HUES48 (cell line): Measurements from ENCODE around the gene STK17A.
"Not testable (repeated sequence)": the region's sequence is repeated elsewhere in the genome, so short reads cannot be mapped to it uniquely, and the experiment has no call there.

Experiments used
- H3K27ac ChIP-seq: one replicate; pipeline ENCODE4 v1.7.0; 2013; ENCODE audit warnings: low read depth, low read length, inconsistent platforms
- H3K27me3 ChIP-seq: 2 replicates; pipeline ENCODE4 v1.6.1; 2013; ENCODE audit warnings: mild to moderate bottlenecking, low read length; ENCODE audit not compliant: control insufficient read depth, insufficient read depth
- H3K36me3 ChIP-seq: 2 replicates; pipeline ENCODE4 v1.6.1; 2013; ENCODE audit warnings: low read length; ENCODE audit not compliant: control insufficient read depth, insufficient read depth
- H3K4me1 ChIP-seq: 2 replicates; pipeline ENCODE4 v1.6.1; 2013; ENCODE audit warnings: mild to moderate bottlenecking, low read length; ENCODE audit not compliant: control insufficient read depth, insufficient read depth
- H3K4me3 ChIP-seq: 2 replicates; pipeline ENCODE4 v1.5.1; 2013; ENCODE audit warnings: mild to moderate bottlenecking, low read depth, low read length
- H3K9ac ChIP-seq: 2 replicates; pipeline ENCODE4 v1.6.1; 2013; ENCODE audit warnings: mild to moderate bottlenecking, low read depth, low read length, moderate library complexity
- H3K9me3 ChIP-seq: 2 replicates; pipeline ENCODE4 v1.6.1; 2013; ENCODE audit warnings: low read length; ENCODE audit not compliant: control insufficient read depth, insufficient read depth

The STK17A gene

GRCh38 chr7:43621729-43622448 lies 39.0 kb downstream of the STK17A start:
- H3K4me1 ChIP-seq, result no peaks in the 10 kb centered on the region
- H3K4me3 ChIP-seq, result no peak overlapping the region
- H3K36me3 ChIP-seq, result peaks cover 42% of the 10 kb centered on the region
- no peaks in the 10 kb centered on the region for H3K9me3 ChIP-seq
- no peak overlapping the region for H3K27ac ChIP-seq
- no peaks in the 10 kb centered on the region for H3K27me3 ChIP-seq
- H3K9ac ChIP-seq, result no peak overlapping the region

GRCh38 chr7:43624156-43624555 lies 41.2 kb downstream of the STK17A start:
- Histone ChIP-seq H3K27ac (no peak overlapping the region), H3K36me3 (peaks cover 50% of the 10 kb centered on the region)

GRCh38 chr7:43625453-43625852 lies 42.5 kb downstream of the STK17A start:
- Histone ChIP-seq H3K4me3 (no peak overlapping the region), H3K27ac (no peak overlapping the region), H3K27me3 (no peaks in the 10 kb centered on the region), H3K9me3 (no peaks in the 10 kb centered on the region), H3K9ac (no peak overlapping the region), H3K4me1 (no peaks in the 10 kb centered on the region), H3K36me3 (peaks cover 43% of the 10 kb centered on the region)

More at GRCh38 chr7:43624156-43624555, 41.2 kb downstream of the STK17A start:
- H3K9me3 ChIP-seq, result no peaks in the 10 kb centered on the region
- H3K27me3 ChIP-seq, result no peaks in the 10 kb centered on the region
- H3K4me3 ChIP-seq, result no peak overlapping the region
- no peaks in the 10 kb centered on the region for H3K4me1 ChIP-seq
- H3K9ac ChIP-seq, result no peak overlapping the region

- Histone ChIP-seq H3K36me3 (peaks cover 48% of the 10 kb centered on the region), H3K9ac (no peak overlapping the region), H3K27ac (no peak overlapping the region), H3K9me3 (no peaks in the 10 kb centered on the region), H3K4me1 (no peaks in the 10 kb centered on the region), H3K27me3 (no peaks in the 10 kb centered on the region), H3K4me3 (no peak overlapping the region)
Observed at GRCh38 chr7:43625980-43626379, 43.1 kb downstream of the STK17A start.

GRCh38 chr7:43626695-43627094 lies 43.8 kb downstream of the STK17A start:
- no peak overlapping the region for H3K27ac ChIP-seq
- no peak overlapping the region for H3K9ac ChIP-seq
- peaks cover 49% of the 10 kb centered on the region for H3K36me3 ChIP-seq
- H3K27me3 ChIP-seq, result no peaks in the 10 kb centered on the region
- no peak overlapping the region for H3K4me3 ChIP-seq
- H3K9me3 ChIP-seq, result no peaks in the 10 kb centered on the region
- no peaks in the 10 kb centered on the region for H3K4me1 ChIP-seq

- H3K27ac ChIP-seq, H3K4me1 ChIP-seq, H3K9me3 ChIP-seq, H3K9ac ChIP-seq, H3K27me3 ChIP-seq, H3K4me3 ChIP-seq: not testable (repeated sequence)
- H3K36me3 ChIP-seq, result peaks cover 57% of the 10 kb centered on the region
Observed at GRCh38 chr7:43627798-43628197, 44.9 kb downstream of the STK17A start.

GRCh38 chr7:43628431-43628830 lies 45.5 kb downstream of the STK17A start:
- peaks cover 63% of the 10 kb centered on the region for H3K36me3 ChIP-seq
- no peak overlapping the region for H3K27ac ChIP-seq
- H3K9me3 ChIP-seq, result no peaks in the 10 kb centered on the region
- no peaks in the 10 kb centered on the region for H3K27me3 ChIP-seq
- no peak overlapping the region for H3K9ac ChIP-seq
- H3K4me1 ChIP-seq, result no peaks in the 10 kb centered on the region
- no peak overlapping the region for H3K4me3 ChIP-seq

GRCh38 chr7:43629857-43630256 lies 46.9 kb downstream of the STK17A start:
- H3K36me3 ChIP-seq, result peaks cover 64% of the 10 kb centered on the region
- H3K4me3 ChIP-seq, result no peak overlapping the region
- H3K9me3 ChIP-seq, result no peaks in the 10 kb centered on the region
- H3K9ac ChIP-seq, result no peak overlapping the region
- H3K4me1 ChIP-seq, result no peaks in the 10 kb centered on the region
- no peak overlapping the region for H3K27ac ChIP-seq
- H3K27me3 ChIP-seq, result no peaks in the 10 kb centered on the region

- Histone ChIP-seq H3K9me3 (no peaks in the 10 kb centered on the region), H3K27me3 (no peaks in the 10 kb centered on the region), H3K9ac (no peak overlapping the region), H3K4me1 (no peaks in the 10 kb centered on the region), H3K4me3 (no peak overlapping the region), H3K36me3 (peaks cover 64% of the 10 kb centered on the region), H3K27ac (no peak overlapping the region)
Observed at GRCh38 chr7:43630482-43630881, 47.6 kb downstream of the STK17A start.

GRCh38 chr7:43631559-43631958 lies 48.7 kb downstream of the STK17A start:
- Histone ChIP-seq H3K9me3 (no peaks in the 10 kb centered on the region), H3K27ac (no peak overlapping the region), H3K27me3 (no peaks in the 10 kb centered on the region), H3K36me3 (peaks cover 72% of the 10 kb centered on the region), H3K4me1 (no peaks in the 10 kb centered on the region), H3K9ac (no peak overlapping the region), H3K4me3 (no peak overlapping the region)

GRCh38 chr7:43632746-43633145 lies 49.8 kb downstream of the STK17A start:
- no peaks in the 10 kb centered on the region for H3K4me1 ChIP-seq
- no peaks in the 10 kb centered on the region for H3K27me3 ChIP-seq
- no peak overlapping the region for H3K4me3 ChIP-seq
- H3K36me3 ChIP-seq, result peaks cover 76% of the 10 kb centered on the region
- no peak overlapping the region for H3K27ac ChIP-seq
- H3K9ac ChIP-seq, result no peak overlapping the region
- H3K9me3 ChIP-seq, result no peaks in the 10 kb centered on the region
